GM08714 (cell line): ENCODE results near the gene ZFP37.
A peak's percentile ranks its signal among the peaks of the same experiment; 100 is the strongest.

Experiments used
- H3K4me3 ChIP-seq: fragments of 200-500 bp; sonication (Bioruptor generic); 2 replicates; pipeline ENCODE4 v1.5.1; 2014; ENCODE audit warnings: mild to moderate bottlenecking, low read length, inconsistent platforms
- ZNF274 ChIP-seq: IDR thresholded peaks from 2 replicates; pipeline ENCODE4 v1.6.1; 2012; ENCODE audit warnings: mild to moderate bottlenecking, low read depth, low read length

Gene ZFP37

DNA sequence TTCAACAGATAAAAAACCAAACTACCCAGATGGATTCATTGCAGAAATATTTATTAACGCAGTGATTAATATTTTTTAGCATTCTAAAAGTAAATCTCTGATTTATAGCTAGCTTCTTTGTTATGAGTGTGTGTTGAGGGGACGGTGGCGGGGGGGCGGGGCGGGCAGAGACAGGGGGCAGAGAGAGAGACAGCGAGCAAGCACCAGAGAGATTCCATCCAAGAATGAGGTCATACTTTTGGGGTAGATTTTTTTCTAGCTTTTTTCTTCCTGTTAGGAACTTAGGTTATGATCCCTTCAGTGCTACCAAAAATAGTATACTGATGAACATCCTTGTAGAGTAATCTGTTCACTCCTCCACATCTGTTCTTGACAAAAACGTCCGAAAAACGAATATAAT, 44.0 kb downstream of the ZFP37 start:
- TF ChIP-seq ZNF274, result no peak
- H3K4me3 ChIP-seq, result no peak overlapping the region

DNA sequence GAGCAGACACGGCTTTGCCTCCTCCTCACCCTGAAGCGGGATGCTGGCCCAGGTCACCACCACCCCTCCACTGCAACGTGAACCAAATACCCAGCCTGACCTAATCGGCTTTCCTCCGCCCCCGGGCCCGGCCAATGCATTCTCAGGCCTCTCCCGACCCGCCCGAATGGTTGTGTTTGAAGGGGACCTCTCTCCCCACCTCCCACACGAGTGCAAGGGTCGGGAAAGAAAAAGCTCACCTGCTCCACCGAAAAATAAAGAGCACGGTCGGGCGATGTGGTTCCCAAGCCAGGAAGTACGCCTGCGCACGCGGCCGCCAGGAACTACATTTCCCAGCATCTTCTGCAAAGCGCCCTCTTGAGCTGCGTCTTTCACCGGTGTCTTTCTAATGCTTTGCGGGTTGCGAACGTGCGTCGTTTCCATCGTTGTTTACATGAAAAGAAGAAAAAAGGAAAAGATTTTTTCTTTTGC, 44.6 kb downstream of the ZFP37 start, which contains the start of gene ZNF883:
ZNF883 (minus strand) TSS at position 282 of the 471 bp plus-strand sequence.
- no peak within 1 kb of the TSS for H3K4me3 ChIP-seq
- TF ChIP-seq ZNF274, result no peak

DNA sequence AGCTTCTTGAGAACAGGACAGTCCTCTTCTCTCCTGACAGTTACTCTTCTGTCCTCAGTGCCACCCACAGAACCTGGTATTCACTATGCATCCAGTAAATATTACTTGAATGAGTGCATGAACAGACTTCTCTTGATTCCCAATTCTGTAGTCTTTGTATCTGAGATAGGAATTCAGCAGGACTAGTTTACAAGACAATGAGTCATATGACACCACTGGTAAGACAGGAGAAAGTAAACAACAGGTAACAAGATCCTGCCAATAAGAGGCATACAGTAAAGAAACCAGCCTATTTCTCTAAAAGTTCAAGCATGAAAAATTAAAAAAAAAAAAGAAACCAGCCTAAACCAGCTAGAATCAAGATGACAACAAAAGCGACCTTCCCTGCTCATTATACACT, 50.7 kb downstream of the ZFP37 start:
- TF ChIP-seq ZNF274, result no peak
- no peak overlapping the region for H3K4me3 ChIP-seq

DNA sequence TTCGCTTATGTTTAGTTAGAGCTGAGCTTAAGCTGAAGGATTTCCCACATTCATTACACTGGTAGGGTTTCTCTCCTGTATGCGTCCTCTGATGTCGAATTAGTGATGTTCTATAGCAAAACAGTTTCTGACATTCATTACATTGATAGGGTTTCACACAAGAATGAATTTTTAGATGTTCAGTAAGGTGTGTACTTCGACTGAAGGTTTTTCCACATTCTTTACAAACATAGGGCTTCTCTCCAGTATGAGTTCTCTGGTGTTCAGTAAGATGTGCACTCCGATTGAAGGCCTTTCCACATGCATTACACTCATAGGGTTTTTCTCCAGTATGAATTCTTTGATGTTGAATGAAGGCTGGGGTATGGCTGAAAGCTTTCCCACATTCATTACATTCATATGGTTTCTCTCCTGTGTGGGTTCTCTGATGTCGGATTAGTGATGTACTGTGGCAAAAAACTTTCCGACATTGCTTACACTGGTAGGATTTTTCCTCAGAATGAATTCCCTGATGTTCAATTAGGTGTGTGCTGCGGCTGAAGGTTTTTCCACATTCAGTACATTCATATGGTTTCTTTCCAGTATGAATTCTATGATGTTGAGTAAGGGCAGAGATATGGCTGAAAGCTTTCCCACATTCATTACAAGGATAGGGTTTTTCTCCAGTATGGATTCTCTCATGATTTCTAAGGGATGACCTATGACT, 59.1 kb downstream of the ZFP37 start:
- H3K4me3 ChIP-seq, result no peak overlapping the region
- TF ChIP-seq ZNF274, result peak; percentile 88
